Measurements from ENCODE around the gene HOXB2.
A peak's percentile ranks its signal among the peaks of the same experiment; 100 is the strongest.

Gene HOXB2

GRCh38 chr17:48577330-48577945 is 32.5 kb upstream of the HOXB2 start:
- DNase-seq: peak; percentile 85
- Mint-ChIP-seq H3K36me3 (ENCODE audit: low read depth) (peaks cover 69% of the 10 kb centered on the region), H3K9me3 (no peaks in the 10 kb centered on the region), H3K27ac (peak overlapping the region; percentile 100), H3K4me1 (peaks cover 39% of the 10 kb centered on the region), H3K4me3 (peak overlapping the region; percentile 91), H3K27me3 (ENCODE audit: low read depth, poor library complexity) (peaks cover 3% of the 10 kb centered on the region)
- TF ChIP-seq CTCF (IDR thresholded peaks at IDR 0.05): no peak

- peaks cover 66% of the 10 kb centered on the region for H3K36me3 Mint-ChIP-seq (ENCODE audit: low read depth)
- no peaks in the 10 kb centered on the region for H3K9me3 Mint-ChIP-seq
- peak overlapping the region; percentile 100 for H3K27ac Mint-ChIP-seq
- TF ChIP-seq CTCF (IDR thresholded peaks at IDR 0.05): no peak
- H3K4me1 Mint-ChIP-seq: peaks cover 38% of the 10 kb centered on the region
- H3K27me3 Mint-ChIP-seq (ENCODE audit: low read depth, poor library complexity): peaks cover 3% of the 10 kb centered on the region
- peak overlapping the region; percentile 91 for H3K4me3 Mint-ChIP-seq
- peak; percentile 71 for DNase-seq
Observed at GRCh38 chr17:48576479-48577309, 31.8 kb upstream of the HOXB2 start.

GRCh38 chr17:48575673-48576478 is 31.0 kb upstream of the HOXB2 start:
- Mint-ChIP-seq H3K9me3 (no peaks in the 10 kb centered on the region), H3K4me1 (peaks cover 33% of the 10 kb centered on the region), H3K4me3 (no peak overlapping the region), H3K27me3 (ENCODE audit: low read depth, poor library complexity) (peaks cover 3% of the 10 kb centered on the region), H3K27ac (no peak overlapping the region), H3K36me3 (ENCODE audit: low read depth) (peaks cover 65% of the 10 kb centered on the region)
- DNase-seq: no peak
- no peak for TF ChIP-seq CTCF (IDR thresholded peaks at IDR 0.05)

- no peak for DNase-seq
- Mint-ChIP-seq H3K36me3 (ENCODE audit: low read depth) (peaks cover 65% of the 10 kb centered on the region), H3K4me3 (no peak overlapping the region), H3K27ac (no peak overlapping the region), H3K9me3 (no peaks in the 10 kb centered on the region), H3K4me1 (peaks cover 26% of the 10 kb centered on the region), H3K27me3 (ENCODE audit: low read depth, poor library complexity) (peaks cover 3% of the 10 kb centered on the region)
- TF ChIP-seq CTCF (IDR thresholded peaks at IDR 0.05): no peak
Observed at GRCh38 chr17:48575066-48575582, 30.2 kb upstream of the HOXB2 start.

GRCh38 chr17:48574505-48575065 is 29.7 kb upstream of the HOXB2 start:
- peaks cover 20% of the 10 kb centered on the region for H3K4me1 Mint-ChIP-seq
- peaks cover 62% of the 10 kb centered on the region for H3K36me3 Mint-ChIP-seq (ENCODE audit: low read depth)
- no peak for TF ChIP-seq CTCF (IDR thresholded peaks at IDR 0.05)
- DNase-seq: no peak
- peaks cover 3% of the 10 kb centered on the region for H3K27me3 Mint-ChIP-seq (ENCODE audit: low read depth, poor library complexity)
- H3K27ac Mint-ChIP-seq: no peak overlapping the region
- no peaks in the 10 kb centered on the region for H3K9me3 Mint-ChIP-seq
- no peak overlapping the region for H3K4me3 Mint-ChIP-seq
